Common myeloid progenitor, CD34-positive (primary cell): ENCODE measurements around the gene CAMK2A.

Experiments
- CTCF ChIA-PET: fragments of 350-600 bp; sonication (Branson Sonifier 250); formaldehyde crosslinking; loops from one replicate; lab custom pipeline; 2021; ENCODE audit warnings: antibody characterized with exemption; lab: Charles Lee
- POLR2A ChIA-PET: fragments of 350-600 bp; sonication (Branson Sonifier 250); formaldehyde crosslinking; loops from one replicate; lab custom pipeline; 2021; ENCODE audit warnings: antibody characterized with exemption; lab: Charles Lee
- DNase-seq, 3 donors: peaks; one replicate each; pipeline versions ENCODE4 v3.0.0 to v3.0.0-alpha.2; 2013
- H3K27ac ChIP-seq, 2 experiments: 1 replicate in 1 of 2; 2 replicates in 1 of 2; pipeline ENCODE4 v1.7.0; 2013; ENCODE audit warnings: inconsistent platforms in 2 of 2, low read length in 2 of 2, mild to moderate bottlenecking in 2 of 2, low read depth in 1 of 2, moderate library complexity in 1 of 2; ENCODE audit not compliant: severe bottlenecking in 2 of 2, insufficient read depth in 1 of 2, poor library complexity in 1 of 2
- H3K27me3 ChIP-seq, 5 experiments: replicated peaks in 2 of 5; 1 replicate in 3 of 5; 2 replicates in 2 of 5; pipeline versions ENCODE4 v1.6.1 to v1.7.0; 2013; ENCODE audit warnings: low read length in 4 of 5, mild to moderate bottlenecking in 2 of 5, moderate library complexity in 2 of 5, inconsistent platforms in 1 of 5; ENCODE audit not compliant: insufficient read depth in 5 of 5, control insufficient read depth in 4 of 5
- H3K36me3 ChIP-seq, 4 experiments: 1 replicate in 2 of 4; 2 replicates in 2 of 4; pipeline versions ENCODE4 v1.6.1 to v1.7.0; 2013; ENCODE audit warnings: low read length in 3 of 4, control low read depth in 1 of 4, mild to moderate bottlenecking in 1 of 4; ENCODE audit not compliant: control insufficient read depth in 4 of 4, insufficient read depth in 4 of 4
- H3K4me1 ChIP-seq, 4 experiments: 1 replicate in 3 of 4; 2 replicates in 1 of 4; pipeline versions ENCODE4 v1.6.1 to v1.7.1; 2013; ENCODE audit warnings: low read length in 3 of 4, mild to moderate bottlenecking in 3 of 4, control low read depth in 1 of 4, inconsistent platforms in 1 of 4, moderate library complexity in 1 of 4; ENCODE audit not compliant: control insufficient read depth in 4 of 4, insufficient read depth in 4 of 4; ENCODE audit errors: control extremely low read depth in 1 of 4
- H3K4me3 ChIP-seq, 7 experiments: 1 replicate in 4 of 7; 2 replicates in 3 of 7; pipeline versions ENCODE4 v1.5.1 to v1.7.0; 2013; ENCODE audit warnings: mild to moderate bottlenecking in 7 of 7, low read length in 6 of 7, moderate library complexity in 6 of 7, inconsistent platforms in 2 of 7, low read depth in 2 of 7, control low read depth in 1 of 7; ENCODE audit not compliant: insufficient read depth in 4 of 7, control insufficient read depth in 1 of 7; ENCODE audit errors: extremely low read depth in 1 of 7
- H3K9me3 ChIP-seq, 5 experiments: 1 replicate in 4 of 5; 2 replicates in 1 of 5; pipeline versions ENCODE4 v1.6.1 to v1.7.1; 2013; ENCODE audit warnings: low read length in 4 of 5, mild to moderate bottlenecking in 2 of 5, inconsistent platforms in 1 of 5, low read depth in 1 of 5, moderate library complexity in 1 of 5; ENCODE audit not compliant: control insufficient read depth in 4 of 5, insufficient read depth in 2 of 5; ENCODE audit errors: control extremely low read depth in 1 of 5
- WGBS: methylation state at CpG from one replicate; pipeline ENCODE4 v1.1.5; 2013; ENCODE audit not compliant: insufficient coverage; 5-methylcytosine and 5-hydroxymethylcytosine counted together

CAMK2A gene

DNA sequence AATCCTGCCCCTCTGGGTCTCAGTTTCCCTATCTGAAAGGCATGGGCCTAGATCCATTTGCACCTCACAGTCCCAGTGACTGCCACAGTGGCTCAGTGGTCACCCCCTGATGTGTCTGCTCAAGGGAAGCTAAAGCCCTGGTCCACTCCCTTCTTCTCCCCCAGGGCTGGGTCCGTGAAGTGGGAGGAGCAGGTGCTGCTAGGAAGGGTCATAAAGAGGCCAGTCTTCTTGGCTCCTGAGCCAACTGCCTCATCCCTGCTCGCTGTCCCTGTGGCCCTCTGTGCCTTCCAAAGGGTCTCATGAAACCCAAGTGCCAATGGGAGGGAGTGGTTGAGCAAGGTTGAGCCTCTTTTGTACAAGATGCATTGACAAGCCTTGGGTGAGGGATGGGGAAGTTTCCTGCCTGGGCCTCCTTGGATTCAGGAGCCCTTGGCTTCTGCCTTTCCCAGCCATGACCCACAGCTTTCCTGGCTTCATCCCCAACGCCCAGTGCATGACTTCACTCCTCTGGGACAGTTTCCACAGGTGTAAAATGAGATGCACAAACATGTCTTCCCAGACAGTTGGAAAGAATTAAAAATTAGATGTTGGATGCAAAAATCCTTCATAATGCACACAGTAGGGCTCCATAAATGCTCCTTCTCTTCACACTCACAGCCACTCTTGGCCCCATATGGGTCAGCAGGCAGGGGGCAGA lies 101.3 kb downstream of the CAMK2A start:
- H3K4me1 ChIP-seq = peaks cover 0 to 7% (median 2%) of the 10 kb centered on the region in 4 experiments
- no peak for DNase-seq
- H3K27ac ChIP-seq = no peak overlapping the region
- ChIA-PET CTCF (interaction anchor here (1.0 to 2.1 kb wide), 3 partner anchors 12 to 44 kb away, joined by 3 to 10 read pairs (median 3); no protein-coding TSS in a partner anchor), POLR2A (no interaction called here)
- H3K9me3 ChIP-seq = no peaks in the 10 kb centered on the region
- H3K36me3 ChIP-seq = no peaks in the 10 kb centered on the region
- no peak overlapping the region for H3K4me3 ChIP-seq
- no CpG with 5 or more reads among the region's 3 CpGs for WGBS
- peaks cover 0 to 52% (median 33%) of the 10 kb centered on the region in 5 experiments for H3K27me3 ChIP-seq

DNA sequence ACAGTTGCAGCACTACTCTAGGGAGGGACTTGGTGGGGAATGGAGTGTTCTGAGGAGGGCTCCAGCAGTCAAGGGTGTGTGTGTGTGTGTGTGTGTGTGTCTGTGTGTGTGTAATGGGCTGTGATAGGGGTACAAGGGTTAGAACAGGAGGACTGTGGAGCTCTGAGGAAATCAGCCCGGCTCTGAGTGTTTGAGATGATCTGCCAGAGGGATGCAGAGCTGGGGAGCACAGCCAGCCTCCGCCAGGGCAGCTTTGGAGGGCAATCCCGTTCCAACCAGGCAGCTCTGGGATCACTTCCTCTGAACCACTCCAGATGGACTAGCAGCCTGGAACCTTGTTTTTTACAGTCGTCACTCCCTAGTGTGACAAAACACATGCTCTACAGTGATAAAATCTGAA lies 102.7 kb downstream of the CAMK2A start:
- Histone ChIP-seq H3K27me3 (peaks cover 0 to 39% (median 24%) of the 10 kb centered on the region in 5 experiments), H3K36me3 (no peaks in the 10 kb centered on the region), H3K27ac (no peak overlapping the region), H3K4me3 (no peak overlapping the region), H3K9me3 (no peaks in the 10 kb centered on the region), H3K4me1 (peaks cover 0 to 7% (median 2%) of the 10 kb centered on the region in 4 experiments)
- no peak for DNase-seq
- POLR2A ChIA-PET = no interaction called here
- 93% methylated on average over 3 of the region's 4 CpGs for WGBS
- CTCF ChIA-PET = interaction anchor here (0.7 to 2.1 kb wide), 4 partner anchors 9 to 28 kb away, joined by 3 to 10 read pairs (median 3); no protein-coding TSS in a partner anchor

GRCh38 chr5:150186137-150186536 lies 103.4 kb downstream of the CAMK2A start:
- CTCF ChIA-PET = interaction anchor here (0.7 kb wide), 1 partner anchor 9 kb away, joined by 3 read pairs; no protein-coding TSS in a partner anchor
- 92% methylated on average over 7 of the region's 8 CpGs for WGBS

DNA sequence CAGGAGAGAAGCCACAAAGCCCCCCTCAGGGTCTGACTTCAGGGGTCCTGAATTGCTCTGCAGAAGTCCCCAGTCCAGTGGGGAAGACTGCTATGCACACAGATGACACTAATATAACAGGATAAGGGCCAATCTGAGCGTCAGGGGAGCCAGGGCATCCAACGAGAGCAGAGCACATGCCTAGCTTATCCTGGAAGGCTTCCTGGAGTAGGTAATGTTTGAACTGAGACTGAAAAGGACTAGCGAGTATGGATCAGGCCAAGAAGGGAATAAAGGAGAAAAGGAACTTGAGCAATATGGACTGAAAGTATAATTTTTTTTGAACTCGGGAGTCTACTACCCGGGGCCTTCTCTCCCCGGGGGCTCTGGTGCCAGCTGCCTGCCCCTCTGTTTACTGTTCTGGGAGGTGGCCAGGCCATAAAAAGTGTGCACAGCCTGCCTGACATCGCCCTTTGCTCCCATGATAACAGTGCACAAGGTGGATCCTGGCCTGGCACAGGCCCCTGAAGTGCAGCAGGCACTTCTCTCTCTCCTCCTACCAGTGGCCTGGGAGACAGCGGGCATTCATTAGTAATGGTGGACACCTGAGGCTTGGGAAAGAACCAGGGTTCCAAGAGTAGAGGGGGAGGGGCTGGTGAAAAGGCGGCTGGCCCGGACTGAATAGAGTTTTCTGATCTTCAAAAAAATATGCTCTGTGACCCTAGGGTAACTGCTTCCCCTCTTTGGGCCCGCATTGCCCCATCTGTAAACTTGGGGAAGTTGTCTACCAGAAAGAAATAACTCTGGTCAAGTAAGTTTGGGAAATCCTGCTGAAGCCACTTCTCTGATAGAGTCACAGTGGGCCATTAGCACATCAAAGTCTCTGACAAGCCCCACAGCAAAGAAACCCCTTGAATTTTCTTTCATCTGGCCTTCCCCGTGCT lies 104.3 kb downstream of the CAMK2A start:
- Histone ChIP-seq H3K36me3 (no peaks in the 10 kb centered on the region), H3K9me3 (no peaks in the 10 kb centered on the region), H3K27me3 (peaks cover 0 to 24% (median 16%) of the 10 kb centered on the region in 5 experiments), H3K4me3 (no peak overlapping the region), H3K27ac (no peak overlapping the region), H3K4me1 (peaks cover 0 to 8% (median 5%) of the 10 kb centered on the region in 4 experiments)
- CTCF ChIA-PET = interaction anchor here (1.6 kb wide), 1 partner anchor 7 kb away, joined by 4 read pairs; no protein-coding TSS in a partner anchor
- DNase-seq = no peak
- POLR2A ChIA-PET = no interaction called here
- 93% methylated on average over 10 of the region's 12 CpGs for WGBS

More at GRCh38 chr5:150186137-150186536, 103.4 kb downstream of the CAMK2A start:
- no peak overlapping the region for H3K4me3 ChIP-seq
- POLR2A ChIA-PET = no interaction called here
- H3K36me3 ChIP-seq = no peaks in the 10 kb centered on the region
- H3K27ac ChIP-seq = no peak overlapping the region
- H3K27me3 ChIP-seq = peaks cover 0 to 33% (median 21%) of the 10 kb centered on the region in 5 experiments
- H3K9me3 ChIP-seq = no peaks in the 10 kb centered on the region
- no peak for DNase-seq
- peaks cover 0 to 7% (median 2%) of the 10 kb centered on the region in 4 experiments for H3K4me1 ChIP-seq

DNA sequence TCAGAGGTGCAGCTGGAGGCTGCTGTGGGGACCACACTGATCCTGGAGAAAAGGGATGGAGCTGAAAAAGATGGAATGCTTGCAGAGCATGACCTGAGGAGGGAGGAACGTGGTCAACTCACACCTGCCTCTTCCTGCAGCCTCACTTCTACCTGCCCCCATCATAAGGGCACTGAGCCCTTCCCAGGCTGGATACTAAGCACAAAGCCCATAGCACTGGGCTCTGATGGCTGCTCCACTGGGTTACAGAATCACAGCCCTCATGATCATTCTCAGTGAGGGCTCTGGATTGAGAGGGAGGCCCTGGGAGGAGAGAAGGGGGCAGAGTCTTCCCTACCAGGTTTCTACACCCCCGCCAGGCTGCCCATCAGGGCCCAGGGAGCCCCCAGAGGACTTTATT lies 105.6 kb downstream of the CAMK2A start:
- ChIA-PET CTCF (interaction anchor here (1.0 to 1.6 kb wide), 3 partner anchors 8 to 16 kb away, joined by 4 read pairs; no protein-coding TSS in a partner anchor), POLR2A (no interaction called here)
- Histone ChIP-seq H3K4me3 (no peak overlapping the region), H3K9me3 (no peaks in the 10 kb centered on the region), H3K36me3 (no peaks in the 10 kb centered on the region), H3K4me1 (peaks cover 0 to 9% (median 0%) of the 10 kb centered on the region in 4 experiments), H3K27me3 (peaks cover 0 to 12% (median 10%) of the 10 kb centered on the region in 5 experiments), H3K27ac (no peak overlapping the region)
- no peak for DNase-seq
- no CpG with 5 or more reads among the region's 2 CpGs for WGBS

GRCh38 chr5:150183436-150183835 lies 106.1 kb downstream of the CAMK2A start:
- H3K4me1 ChIP-seq = peaks cover 0 to 9% (median 0%) of the 10 kb centered on the region in 4 experiments
- DNase-seq = no peak
- 95% methylated on average over 12 of the region's 12 CpGs for WGBS
- peaks cover 0 to 8% (median 5%) of the 10 kb centered on the region in 5 experiments for H3K27me3 ChIP-seq
- no peaks in the 10 kb centered on the region for H3K36me3 ChIP-seq
- POLR2A ChIA-PET = no interaction called here
- no peaks in the 10 kb centered on the region for H3K9me3 ChIP-seq
- CTCF ChIA-PET = interaction anchor here (1.6 kb wide), 1 partner anchor 15 kb away, joined by 4 read pairs; no protein-coding TSS in a partner anchor
- H3K4me3 ChIP-seq = no peak overlapping the region
- no peak overlapping the region for H3K27ac ChIP-seq
